K562 (cell line): ENCODE results near the gene BSPRY. TPM values are rescaled to one million over a fixed set of nuclear protein-coding genes. Genes with fewer than 3 reads are reported as not detected.
A peak's percentile ranks its signal among the peaks of the same experiment; 100 is the strongest.

Experiments
- CC2D1A ChIP-seq: fragments of 450-650 bp; IDR thresholded peaks from 2 replicates; pipeline ENCODE4 v1.6.1; 2017; ENCODE audit warnings: mild to moderate bottlenecking
- ELF4 ChIP-seq: fragments of 450-650 bp; formaldehyde crosslinking; IDR thresholded peaks from 2 replicates; pipeline ENCODE4 v1.4.0; 2022; ENCODE audit warnings: missing genetic modification characterization
- MCM7 ChIP-seq, 2 experiments: fragments of 450-650 bp; IDR thresholded peaks; 2 replicates each; pipeline ENCODE4 v1.6.1; 2016 to 2018
- PHF21A ChIP-seq: fragments of 450-650 bp; IDR thresholded peaks from 2 replicates; pipeline ENCODE4 v1.6.1; 2017; ENCODE audit warnings: low read depth, borderline replicate concordance
- polyA plus RNA-seq, 8 experiments: library from polyadenylated mRNA; depleted of rRNA in 4 of 8; stranded (reverse) in 5 of 8; unstranded in 3 of 8; fragments of >200 nt; fragmentation: Nextera tagmentation in 2 of 8; fragmentation: Illumina TruSeq in 1 of 8; extraction: Ambion mirVana in 2 of 8; extraction: Trizol in 1 of 8; gene quantifications; 2 replicates each; pipeline versions ENCODE4 v1.2.1 to v1.2.3, GENCODE V29; 2011 to 2014; ENCODE audit warnings: inconsistent platforms in 1 of 8, missing spikeins in 1 of 8
- total RNA-seq, 7 experiments: library from RNA; depleted of rRNA in 6 of 7; stranded (reverse); fragments of >200 nt in 6 of 7; fragmentation: Illumina TruSeq in 2 of 7; extraction: Trizol in 2 of 7; gene quantifications; 2 replicates each; pipeline versions ENCODE4 v1.2.1 to v1.2.3, GENCODE V29; 2011 to 2021; ENCODE audit warnings: low replicate concordance in 1 of 7
- TF ChIP-seq, protein P1 (sequence below): fragments of 250-450 bp; sonication (Bioruptor Pico); IDR thresholded peaks from 2 replicates; pipeline ENCODE4 v1.4.0; 2020; ENCODE audit warnings: mild to moderate bottlenecking, moderate library complexity
- TF ChIP-seq, protein P2 (sequence below): fragments of 250-450 bp; sonication (Bioruptor Pico); IDR thresholded peaks from 2 replicates; pipeline ENCODE4 v1.5.0; 2021
- TF ChIP-seq, protein P3 (sequence below): fragments of 250-450 bp; sonication (Bioruptor Pico); IDR thresholded peaks from 2 replicates; pipeline ENCODE4 v1.8.0; 2022; ENCODE audit warnings: moderate library complexity, mild to moderate bottlenecking, inconsistent platforms
- TF ChIP-seq, protein P4 (sequence below), 2 experiments: fragments of 450-650 bp; formaldehyde crosslinking in 1 of 2; IDR thresholded peaks; 2 replicates each; pipeline versions ENCODE4 v1.4.0 to v1.6.1; 2014 to 2020; ENCODE audit warnings: mild to moderate bottlenecking in 2 of 2, borderline replicate concordance in 1 of 2, low read depth in 1 of 2
- TF ChIP-seq, protein P5 (sequence below): fragments of 450-650 bp; formaldehyde crosslinking; IDR thresholded peaks from 2 replicates; pipeline ENCODE4 v1.4.0; 2022; ENCODE audit warnings: missing genetic modification characterization
- TF ChIP-seq, protein P6 (sequence below): IDR thresholded peaks from 2 replicates; pipeline ENCODE4 v1.6.1; 2014; ENCODE audit warnings: antibody characterized with exemption

BSPRY gene
- total and polyA plus RNA-seq, 9 of the 15 experiments (the other 6 are each of a cell fraction or from before 2014, with no cell fraction given): 0.07 to 0.67 (median 0.18) TPM

DNA sequence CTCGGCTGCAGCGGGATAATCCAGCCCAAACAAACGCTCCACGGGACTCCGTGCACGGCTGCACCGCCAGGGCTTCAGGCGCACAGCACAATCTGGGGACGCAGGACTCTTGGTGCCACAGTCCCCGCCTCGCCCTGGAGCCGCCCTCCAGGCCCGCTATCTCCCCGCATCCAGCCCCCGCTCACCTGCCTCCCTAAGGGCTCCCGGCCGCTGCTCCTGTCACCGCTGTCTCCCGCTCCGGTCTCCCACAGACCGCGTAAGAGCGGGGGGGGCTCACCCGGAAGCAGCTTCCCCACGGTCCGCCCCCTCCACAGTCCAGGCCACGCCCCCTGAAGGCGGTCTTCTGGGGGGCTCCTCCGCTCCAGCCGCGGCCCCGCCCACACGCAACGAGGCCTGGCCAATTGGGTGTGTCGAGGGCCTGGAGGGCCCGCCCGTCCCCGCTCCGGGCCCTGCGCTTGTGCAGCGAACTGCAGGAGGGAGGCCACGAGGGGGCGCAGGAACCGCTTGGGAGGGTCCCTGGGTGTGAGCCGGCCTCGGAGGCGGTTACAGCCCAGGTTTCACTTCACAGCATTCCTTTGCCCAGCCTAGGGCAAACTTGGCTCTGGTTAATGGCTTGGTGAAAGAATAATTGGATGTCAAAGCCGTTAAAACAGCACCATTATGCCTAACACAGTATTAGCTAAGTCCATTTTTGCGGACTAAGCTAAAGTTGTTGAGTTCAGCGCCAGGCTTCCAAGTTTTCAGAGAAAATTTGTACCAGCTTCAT, 51.9 kb downstream of the BSPRY start, which contains the start of gene ALAD (continued):
- TF ChIP-seq, protein P1, sequence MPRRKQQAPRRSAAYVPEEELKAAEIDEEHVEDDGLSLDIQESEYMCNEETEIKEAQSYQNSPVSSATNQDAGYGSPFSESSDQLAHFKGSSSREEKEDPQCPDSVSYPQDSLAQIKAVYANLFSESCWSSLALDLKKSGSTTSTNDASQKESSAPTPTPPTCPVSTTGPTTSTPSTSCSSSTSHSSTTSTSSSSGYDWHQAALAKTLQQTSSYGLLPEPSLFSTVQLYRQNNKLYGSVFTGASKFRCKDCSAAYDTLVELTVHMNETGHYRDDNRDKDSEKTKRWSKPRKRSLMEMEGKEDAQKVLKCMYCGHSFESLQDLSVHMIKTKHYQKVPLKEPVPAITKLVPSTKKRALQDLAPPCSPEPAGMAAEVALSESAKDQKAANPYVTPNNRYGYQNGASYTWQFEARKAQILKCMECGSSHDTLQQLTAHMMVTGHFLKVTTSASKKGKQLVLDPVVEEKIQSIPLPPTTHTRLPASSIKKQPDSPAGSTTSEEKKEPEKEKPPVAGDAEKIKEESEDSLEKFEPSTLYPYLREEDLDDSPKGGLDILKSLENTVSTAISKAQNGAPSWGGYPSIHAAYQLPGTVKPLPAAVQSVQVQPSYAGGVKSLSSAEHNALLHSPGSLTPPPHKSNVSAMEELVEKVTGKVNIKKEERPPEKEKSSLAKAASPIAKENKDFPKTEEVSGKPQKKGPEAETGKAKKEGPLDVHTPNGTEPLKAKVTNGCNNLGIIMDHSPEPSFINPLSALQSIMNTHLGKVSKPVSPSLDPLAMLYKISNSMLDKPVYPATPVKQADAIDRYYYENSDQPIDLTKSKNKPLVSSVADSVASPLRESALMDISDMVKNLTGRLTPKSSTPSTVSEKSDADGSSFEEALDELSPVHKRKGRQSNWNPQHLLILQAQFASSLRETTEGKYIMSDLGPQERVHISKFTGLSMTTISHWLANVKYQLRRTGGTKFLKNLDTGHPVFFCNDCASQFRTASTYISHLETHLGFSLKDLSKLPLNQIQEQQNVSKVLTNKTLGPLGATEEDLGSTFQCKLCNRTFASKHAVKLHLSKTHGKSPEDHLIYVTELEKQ (CRISPR knock-in tag): no peak
- TF ChIP-seq MCM7 (IDR thresholded peaks at IDR 0.05) (no peak), PHF21A (no peak), ELF4 (CRISPR knock-in tag) (0 out of 2 replicates have a peak, but pooled peaks have one; percentile 49), CC2D1A (peak; percentile 99)
- TF ChIP-seq, protein P2, sequence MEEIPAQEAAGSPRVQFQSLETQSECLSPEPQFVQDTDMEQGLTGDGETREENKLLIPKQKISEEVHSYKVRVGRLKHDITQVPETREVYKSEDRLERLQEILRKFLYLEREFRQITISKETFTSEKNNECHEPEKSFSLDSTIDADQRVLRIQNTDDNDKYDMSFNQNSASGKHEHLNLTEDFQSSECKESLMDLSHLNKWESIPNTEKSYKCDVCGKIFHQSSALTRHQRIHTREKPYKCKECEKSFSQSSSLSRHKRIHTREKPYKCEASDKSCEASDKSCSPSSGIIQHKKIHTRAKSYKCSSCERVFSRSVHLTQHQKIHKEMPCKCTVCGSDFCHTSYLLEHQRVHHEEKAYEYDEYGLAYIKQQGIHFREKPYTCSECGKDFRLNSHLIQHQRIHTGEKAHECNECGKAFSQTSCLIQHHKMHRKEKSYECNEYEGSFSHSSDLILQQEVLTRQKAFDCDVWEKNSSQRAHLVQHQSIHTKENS: no peak
- TF ChIP-seq, protein P3, sequence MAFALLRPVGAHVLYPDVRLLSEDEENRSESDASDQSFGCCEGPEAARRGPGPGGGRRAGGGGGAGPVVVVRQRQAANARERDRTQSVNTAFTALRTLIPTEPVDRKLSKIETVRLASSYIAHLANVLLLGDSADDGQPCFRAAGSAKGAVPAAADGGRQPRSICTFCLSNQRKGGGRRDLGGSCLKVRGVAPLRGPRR: no peak
- TF ChIP-seq, protein P4, sequence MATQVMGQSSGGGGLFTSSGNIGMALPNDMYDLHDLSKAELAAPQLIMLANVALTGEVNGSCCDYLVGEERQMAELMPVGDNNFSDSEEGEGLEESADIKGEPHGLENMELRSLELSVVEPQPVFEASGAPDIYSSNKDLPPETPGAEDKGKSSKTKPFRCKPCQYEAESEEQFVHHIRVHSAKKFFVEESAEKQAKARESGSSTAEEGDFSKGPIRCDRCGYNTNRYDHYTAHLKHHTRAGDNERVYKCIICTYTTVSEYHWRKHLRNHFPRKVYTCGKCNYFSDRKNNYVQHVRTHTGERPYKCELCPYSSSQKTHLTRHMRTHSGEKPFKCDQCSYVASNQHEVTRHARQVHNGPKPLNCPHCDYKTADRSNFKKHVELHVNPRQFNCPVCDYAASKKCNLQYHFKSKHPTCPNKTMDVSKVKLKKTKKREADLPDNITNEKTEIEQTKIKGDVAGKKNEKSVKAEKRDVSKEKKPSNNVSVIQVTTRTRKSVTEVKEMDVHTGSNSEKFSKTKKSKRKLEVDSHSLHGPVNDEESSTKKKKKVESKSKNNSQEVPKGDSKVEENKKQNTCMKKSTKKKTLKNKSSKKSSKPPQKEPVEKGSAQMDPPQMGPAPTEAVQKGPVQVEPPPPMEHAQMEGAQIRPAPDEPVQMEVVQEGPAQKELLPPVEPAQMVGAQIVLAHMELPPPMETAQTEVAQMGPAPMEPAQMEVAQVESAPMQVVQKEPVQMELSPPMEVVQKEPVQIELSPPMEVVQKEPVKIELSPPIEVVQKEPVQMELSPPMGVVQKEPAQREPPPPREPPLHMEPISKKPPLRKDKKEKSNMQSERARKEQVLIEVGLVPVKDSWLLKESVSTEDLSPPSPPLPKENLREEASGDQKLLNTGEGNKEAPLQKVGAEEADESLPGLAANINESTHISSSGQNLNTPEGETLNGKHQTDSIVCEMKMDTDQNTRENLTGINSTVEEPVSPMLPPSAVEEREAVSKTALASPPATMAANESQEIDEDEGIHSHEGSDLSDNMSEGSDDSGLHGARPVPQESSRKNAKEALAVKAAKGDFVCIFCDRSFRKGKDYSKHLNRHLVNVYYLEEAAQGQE (IDR thresholded peaks at IDR 0.05; ENCODE audit: borderline replicate concordance): peak; percentile 78
- TF ChIP-seq, protein P4 (CRISPR knock-in tag; IDR thresholded peaks at IDR 0.05; ENCODE audit: low read depth): no peak
- TF ChIP-seq, protein P5, sequence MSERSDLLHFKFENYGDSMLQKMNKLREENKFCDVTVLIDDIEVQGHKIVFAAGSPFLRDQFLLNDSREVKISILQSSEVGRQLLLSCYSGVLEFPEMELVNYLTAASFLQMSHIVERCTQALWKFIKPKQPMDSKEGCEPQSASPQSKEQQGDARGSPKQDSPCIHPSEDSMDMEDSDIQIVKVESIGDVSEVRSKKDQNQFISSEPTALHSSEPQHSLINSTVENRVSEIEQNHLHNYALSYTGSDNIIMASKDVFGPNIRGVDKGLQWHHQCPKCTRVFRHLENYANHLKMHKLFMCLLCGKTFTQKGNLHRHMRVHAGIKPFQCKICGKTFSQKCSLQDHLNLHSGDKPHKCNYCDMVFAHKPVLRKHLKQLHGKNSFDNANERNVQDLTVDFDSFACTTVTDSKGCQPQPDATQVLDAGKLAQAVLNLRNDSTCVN: no peak
- TF ChIP-seq, protein P6, sequence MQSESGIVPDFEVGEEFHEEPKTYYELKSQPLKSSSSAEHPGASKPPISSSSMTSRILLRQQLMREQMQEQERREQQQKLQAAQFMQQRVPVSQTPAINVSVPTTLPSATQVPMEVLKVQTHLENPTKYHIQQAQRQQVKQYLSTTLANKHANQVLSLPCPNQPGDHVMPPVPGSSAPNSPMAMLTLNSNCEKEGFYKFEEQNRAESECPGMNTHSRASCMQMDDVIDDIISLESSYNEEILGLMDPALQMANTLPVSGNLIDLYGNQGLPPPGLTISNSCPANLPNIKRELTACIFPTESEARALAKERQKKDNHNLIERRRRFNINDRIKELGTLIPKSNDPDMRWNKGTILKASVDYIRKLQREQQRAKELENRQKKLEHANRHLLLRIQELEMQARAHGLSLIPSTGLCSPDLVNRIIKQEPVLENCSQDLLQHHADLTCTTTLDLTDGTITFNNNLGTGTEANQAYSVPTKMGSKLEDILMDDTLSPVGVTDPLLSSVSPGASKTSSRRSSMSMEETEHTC: no peak; the same call in 1 of the 2 replicates
